GM12891 (cell line): ENCODE data around the gene ATP2B2.

Experiments
- POLR2A ChIP-seq: IDR thresholded peaks from 2 replicates; pipeline ENCODE4 v1.6.1; 2011; ENCODE audit warnings: low read depth, low read length, control low read depth
- POLR2AphosphoS5 ChIP-seq: IDR thresholded peaks from 2 replicates; pipeline ENCODE4 v1.6.1; 2011; ENCODE audit warnings: low read depth, low read length, control low read depth
- TAF1 ChIP-seq: IDR thresholded peaks from 2 replicates; pipeline ENCODE4 v1.6.1; 2011; ENCODE audit warnings: low read depth, low read length, control low read depth

- TF ChIP-seq POLR2AphosphoS5 (no peak), POLR2A (no peak), TAF1 (no peak)
Observed at GRCh38 chr3:10442151-10442795, 63.1 kb downstream of the ATP2B2 start.
